Measurements from ENCODE around the gene TRIM2.

DNA sequence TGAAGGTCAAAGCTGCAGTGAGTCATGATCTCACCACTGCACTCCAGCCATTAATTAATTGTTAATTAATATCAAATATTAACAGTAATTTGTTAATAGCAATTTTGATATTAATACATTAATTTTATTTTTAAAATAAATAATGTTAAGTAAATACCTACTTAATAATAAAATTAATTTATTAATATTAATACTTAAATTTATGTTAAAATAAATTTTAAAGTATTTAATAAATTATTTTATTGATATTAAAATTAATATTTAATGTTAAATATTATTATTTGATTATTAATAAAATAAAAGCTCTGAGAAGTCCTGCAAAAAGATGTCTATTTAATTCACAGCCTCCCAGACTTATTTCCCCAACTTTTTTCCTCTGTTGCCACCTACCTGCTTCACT lies 25.1 kb upstream of the TRIM2 start:
- TF ChIP-seq YY1 (IDR thresholded peaks at IDR 0.05) (no peak), JUND (IDR thresholded peaks at IDR 0.05) (no peak), FOXA1 (IDR thresholded peaks at IDR 0.05) (no peak), RXRA (IDR thresholded peaks at IDR 0.05) (no peak), EGR1 (IDR thresholded peaks at IDR 0.05; ENCODE audit: low read depth in 2 of 2) (no peak)
- TF ChIP-seq, protein P1, sequence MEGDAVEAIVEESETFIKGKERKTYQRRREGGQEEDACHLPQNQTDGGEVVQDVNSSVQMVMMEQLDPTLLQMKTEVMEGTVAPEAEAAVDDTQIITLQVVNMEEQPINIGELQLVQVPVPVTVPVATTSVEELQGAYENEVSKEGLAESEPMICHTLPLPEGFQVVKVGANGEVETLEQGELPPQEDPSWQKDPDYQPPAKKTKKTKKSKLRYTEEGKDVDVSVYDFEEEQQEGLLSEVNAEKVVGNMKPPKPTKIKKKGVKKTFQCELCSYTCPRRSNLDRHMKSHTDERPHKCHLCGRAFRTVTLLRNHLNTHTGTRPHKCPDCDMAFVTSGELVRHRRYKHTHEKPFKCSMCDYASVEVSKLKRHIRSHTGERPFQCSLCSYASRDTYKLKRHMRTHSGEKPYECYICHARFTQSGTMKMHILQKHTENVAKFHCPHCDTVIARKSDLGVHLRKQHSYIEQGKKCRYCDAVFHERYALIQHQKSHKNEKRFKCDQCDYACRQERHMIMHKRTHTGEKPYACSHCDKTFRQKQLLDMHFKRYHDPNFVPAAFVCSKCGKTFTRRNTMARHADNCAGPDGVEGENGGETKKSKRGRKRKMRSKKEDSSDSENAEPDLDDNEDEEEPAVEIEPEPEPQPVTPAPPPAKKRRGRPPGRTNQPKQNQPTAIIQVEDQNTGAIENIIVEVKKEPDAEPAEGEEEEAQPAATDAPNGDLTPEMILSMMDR (IDR thresholded peaks at IDR 0.05; ENCODE audit: low read depth, low read length, missing input control), result no peak
- TF ChIP-seq, protein P2, sequence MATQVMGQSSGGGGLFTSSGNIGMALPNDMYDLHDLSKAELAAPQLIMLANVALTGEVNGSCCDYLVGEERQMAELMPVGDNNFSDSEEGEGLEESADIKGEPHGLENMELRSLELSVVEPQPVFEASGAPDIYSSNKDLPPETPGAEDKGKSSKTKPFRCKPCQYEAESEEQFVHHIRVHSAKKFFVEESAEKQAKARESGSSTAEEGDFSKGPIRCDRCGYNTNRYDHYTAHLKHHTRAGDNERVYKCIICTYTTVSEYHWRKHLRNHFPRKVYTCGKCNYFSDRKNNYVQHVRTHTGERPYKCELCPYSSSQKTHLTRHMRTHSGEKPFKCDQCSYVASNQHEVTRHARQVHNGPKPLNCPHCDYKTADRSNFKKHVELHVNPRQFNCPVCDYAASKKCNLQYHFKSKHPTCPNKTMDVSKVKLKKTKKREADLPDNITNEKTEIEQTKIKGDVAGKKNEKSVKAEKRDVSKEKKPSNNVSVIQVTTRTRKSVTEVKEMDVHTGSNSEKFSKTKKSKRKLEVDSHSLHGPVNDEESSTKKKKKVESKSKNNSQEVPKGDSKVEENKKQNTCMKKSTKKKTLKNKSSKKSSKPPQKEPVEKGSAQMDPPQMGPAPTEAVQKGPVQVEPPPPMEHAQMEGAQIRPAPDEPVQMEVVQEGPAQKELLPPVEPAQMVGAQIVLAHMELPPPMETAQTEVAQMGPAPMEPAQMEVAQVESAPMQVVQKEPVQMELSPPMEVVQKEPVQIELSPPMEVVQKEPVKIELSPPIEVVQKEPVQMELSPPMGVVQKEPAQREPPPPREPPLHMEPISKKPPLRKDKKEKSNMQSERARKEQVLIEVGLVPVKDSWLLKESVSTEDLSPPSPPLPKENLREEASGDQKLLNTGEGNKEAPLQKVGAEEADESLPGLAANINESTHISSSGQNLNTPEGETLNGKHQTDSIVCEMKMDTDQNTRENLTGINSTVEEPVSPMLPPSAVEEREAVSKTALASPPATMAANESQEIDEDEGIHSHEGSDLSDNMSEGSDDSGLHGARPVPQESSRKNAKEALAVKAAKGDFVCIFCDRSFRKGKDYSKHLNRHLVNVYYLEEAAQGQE (IDR thresholded peaks at IDR 0.05), result no peak

All from liver (tissue), 3 donors.